Heart left ventricle (tissue), 13 donors: Measurements from ENCODE around the gene SKOR2.

ENCODE experiments used
- POLR2A ChIP-seq, 2 donors: fragments of 450-650 bp; IDR thresholded peaks; one replicate each; pipeline ENCODE4 v1.6.1; 2017; ENCODE audit warnings: antibody characterized with exemption in 2 of 2, mild to moderate bottlenecking in 2 of 2, moderate library complexity in 2 of 2
- TF ChIP-seq, protein P1 (sequence below), 12 donors: fragments of 200-600 bp; sonication (generic) in 4 of 12; IDR thresholded peaks; one replicate each; pipeline versions ENCODE4 v1.5.0 to v1.8.0; 2018 to 2022; ENCODE audit warnings: antibody characterized with exemption in 12 of 12, mild to moderate bottlenecking in 5 of 12
- donor health status: ischemic (EF 13 %, LVEDD 7.1; RV severe dilation, severe dysfunction).
- donor health status: DM: no; HTN: yes; CAD: no.
- donor health status: DM: no; HTN: no; CAD: no.
- donor health status: ischemic (EF 25% LVEDD 6.9; RV normal size, moderate dysfunction).
- donor health status: ischemic (EF 25% LVEDD 5.7; RV mildly dilated, moderate dysfunction).
- donor health status: ischemic (EF 35%, LVEDD 5.7; RV mildly dilated, moderate dysfunction).
- donor health status: nonischemic (EF 11% LVEDD 7.7; RV severe dilation, severe dysfunction).
- donor health status: DM: yes; HTN: yes; CAD: no.
- donor health status: PGD.
- donor health status: ischemic (EF 29% LVEDD 5.4; RV normal size, mild dysfunction).
- donor health status: nonischemic (EF 23%, LVEDD 6.1; RV moderate dilation, normal function).

- TF ChIP-seq, protein P1, sequence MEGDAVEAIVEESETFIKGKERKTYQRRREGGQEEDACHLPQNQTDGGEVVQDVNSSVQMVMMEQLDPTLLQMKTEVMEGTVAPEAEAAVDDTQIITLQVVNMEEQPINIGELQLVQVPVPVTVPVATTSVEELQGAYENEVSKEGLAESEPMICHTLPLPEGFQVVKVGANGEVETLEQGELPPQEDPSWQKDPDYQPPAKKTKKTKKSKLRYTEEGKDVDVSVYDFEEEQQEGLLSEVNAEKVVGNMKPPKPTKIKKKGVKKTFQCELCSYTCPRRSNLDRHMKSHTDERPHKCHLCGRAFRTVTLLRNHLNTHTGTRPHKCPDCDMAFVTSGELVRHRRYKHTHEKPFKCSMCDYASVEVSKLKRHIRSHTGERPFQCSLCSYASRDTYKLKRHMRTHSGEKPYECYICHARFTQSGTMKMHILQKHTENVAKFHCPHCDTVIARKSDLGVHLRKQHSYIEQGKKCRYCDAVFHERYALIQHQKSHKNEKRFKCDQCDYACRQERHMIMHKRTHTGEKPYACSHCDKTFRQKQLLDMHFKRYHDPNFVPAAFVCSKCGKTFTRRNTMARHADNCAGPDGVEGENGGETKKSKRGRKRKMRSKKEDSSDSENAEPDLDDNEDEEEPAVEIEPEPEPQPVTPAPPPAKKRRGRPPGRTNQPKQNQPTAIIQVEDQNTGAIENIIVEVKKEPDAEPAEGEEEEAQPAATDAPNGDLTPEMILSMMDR (IDR thresholded peaks at IDR 0.05) = no peak
- no peak for TF ChIP-seq POLR2A (IDR thresholded peaks at IDR 0.05)
Measured at GRCh38 chr18:47175283-47175897, 76.1 kb downstream of the SKOR2 start.
